Fibroblast of skin of right quadriceps (primary cell): ENCODE measurements around the gene CYP2D6.

ENCODE experiments used
- DNase-seq: peaks from one replicate; pipeline ENCODE4 v3.0.0-alpha.2; 2013

The CYP2D6 gene

DNA sequence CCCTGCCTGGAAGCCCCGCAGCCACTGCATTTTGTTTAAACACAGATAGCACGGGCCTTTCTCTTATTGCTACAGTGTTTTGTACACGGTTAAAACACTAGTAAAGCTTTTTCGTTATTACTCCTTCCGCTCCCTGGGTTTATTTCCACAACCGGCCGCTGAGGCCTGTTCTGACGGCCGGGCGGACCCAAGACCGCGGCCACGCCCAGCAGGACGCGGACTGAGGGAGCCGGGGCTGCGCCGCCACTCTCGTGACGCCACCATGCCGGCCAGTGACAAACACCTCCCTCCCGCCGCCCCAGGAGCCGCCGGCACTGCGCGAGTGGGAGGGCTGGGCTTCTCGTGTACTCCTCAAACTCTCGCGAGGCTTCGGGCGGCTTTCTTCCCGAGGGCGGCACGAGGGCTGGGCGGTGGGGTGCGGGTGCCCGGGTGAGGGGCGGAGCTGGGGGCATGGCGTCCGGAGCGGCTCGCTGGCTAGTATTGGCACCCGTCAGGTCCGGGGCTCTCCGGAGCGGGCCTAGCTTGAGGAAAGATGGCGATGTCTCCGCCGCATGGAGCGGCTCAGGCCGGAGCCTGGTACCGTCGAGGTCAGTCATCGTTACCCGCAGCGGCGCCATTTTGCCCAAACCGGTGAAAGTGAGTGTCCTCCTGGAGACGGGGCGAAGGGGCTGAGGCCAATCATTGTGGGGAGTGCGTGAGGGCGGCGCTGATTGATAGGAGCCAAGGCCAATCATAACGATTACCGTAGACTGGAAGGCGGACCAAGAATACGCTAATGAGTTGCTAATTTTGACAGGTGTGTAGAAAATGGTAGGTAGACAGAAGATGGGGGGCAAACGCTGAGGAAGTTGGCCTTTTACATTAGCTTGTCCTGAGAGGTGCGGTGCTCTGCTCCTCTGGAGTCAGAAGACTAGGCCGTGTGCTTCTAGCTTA is 51.0 kb downstream of the CYP2D6 start, which contains the start of gene SMDT1:
Gene SMDT1, plus strand, starts transcription at position 382 of the 933 bp plus-strand sequence. Its CDS starts 69 bp downstream, at position 451.
- DNase-seq = peak; percentile 99

- no peak for DNase-seq
These were observed 51.9 kb downstream of the CYP2D6 start for GRCh38 chr22:42078469-42079318.

DNA sequence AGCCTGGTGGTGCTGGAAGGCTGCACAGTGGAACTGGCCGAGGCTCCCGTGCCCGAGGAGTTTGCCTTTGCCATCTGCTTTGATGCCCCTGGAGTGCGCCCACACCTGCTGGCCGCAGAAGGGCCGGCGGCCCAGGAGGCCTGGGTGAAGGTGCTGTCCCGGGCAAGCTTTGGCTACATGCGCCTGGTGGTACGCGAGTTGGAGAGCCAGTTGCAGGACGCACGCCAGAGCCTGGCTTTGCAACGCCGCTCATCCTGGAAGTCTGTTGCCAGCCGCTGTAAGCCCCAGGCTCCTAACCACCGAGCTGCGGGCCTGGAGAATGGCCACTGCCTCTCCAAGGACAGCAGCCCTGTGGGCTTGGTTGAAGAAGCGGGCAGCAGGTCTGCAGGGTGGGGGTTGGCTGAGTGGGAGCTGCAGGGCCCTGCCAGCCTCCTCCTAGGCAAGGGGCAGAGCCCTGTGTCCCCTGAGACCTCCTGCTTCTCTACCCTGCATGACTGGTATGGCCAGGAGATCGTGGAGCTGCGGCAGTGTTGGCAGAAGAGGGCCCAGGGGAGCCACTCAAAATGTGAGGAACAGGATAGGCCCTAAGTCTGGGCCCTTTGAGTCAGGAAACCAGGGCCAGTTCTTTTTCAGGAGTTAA is 53.0 kb downstream of the CYP2D6 start:
- DNase-seq = no peak

DNA sequence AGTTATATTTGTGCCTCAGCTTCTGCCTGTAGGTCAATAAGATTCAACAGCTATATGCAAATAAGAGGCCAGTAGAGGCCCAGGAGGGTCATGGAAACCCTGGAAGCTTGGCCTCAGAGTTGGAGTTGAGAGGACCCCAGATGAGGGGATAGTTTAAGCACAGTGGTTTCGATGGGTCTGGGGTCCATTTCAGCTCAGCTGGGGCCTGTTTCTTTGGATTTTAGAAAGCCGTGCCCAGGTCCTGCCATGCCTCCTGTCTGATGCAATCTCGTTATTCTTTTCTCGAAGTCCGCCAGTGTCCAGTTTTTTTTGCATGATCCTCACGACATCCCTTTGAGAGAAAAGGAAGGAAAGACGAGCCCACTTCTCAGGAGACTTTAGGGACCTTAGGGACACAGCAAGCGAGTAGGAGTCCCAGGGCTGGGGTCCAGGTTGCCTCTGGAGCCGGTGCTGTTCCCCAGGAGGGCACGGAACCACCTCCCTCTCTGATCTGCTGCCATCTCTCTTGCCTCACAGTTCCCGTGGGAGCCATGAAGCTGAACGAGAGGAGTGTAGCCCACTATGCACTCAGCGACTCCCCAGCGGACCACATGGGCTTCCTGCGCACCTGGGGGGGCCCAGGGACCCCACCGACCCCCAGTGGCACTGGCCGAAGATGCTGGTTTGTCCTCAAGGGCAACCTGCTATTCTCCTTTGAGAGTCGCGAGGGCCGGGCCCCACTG is 53.7 kb downstream of the CYP2D6 start:
- no peak for DNase-seq
